ENCODE results near the gene SHBG.

DNA sequence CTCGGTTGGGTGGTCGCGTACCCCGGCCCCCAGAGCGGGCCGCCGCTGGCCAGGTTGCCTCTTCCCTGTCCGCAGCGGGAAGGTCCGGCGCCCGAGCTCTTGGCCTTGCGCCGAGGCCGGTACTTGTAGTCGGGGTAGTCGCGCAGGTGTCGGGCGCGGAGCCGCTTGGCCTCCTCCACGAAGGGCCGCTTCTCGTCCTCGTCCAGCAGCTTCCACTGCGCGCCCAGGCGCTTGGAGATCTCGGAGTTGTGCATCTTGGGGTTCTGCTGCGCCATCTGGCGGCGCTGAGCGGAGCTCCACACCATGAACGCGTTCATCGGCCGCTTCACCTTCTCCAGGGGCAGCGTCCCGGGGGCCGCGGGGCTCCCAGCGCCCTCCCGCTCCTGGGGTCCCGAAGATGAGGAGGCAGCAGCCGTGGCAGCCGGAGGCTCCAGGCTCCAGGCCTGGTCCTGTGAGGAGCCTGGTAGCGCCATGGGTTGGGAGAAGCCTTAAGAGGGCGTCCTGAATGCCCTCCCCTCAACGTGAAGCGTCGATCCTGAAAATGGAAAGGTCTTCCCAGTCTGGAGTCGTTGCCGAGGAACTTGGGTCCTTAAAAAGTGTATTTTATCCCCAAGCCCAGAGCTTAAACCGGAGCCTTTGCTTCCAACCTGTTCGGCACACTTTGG lies 40.6 kb upstream of the SHBG start:
- TF ChIP-seq SUZ12 (IDR thresholded peaks at IDR 0.05; ENCODE audit: extremely low read depth, insufficient read depth, insufficient read length): no peak
- no peak for TF ChIP-seq ZNF274 (IDR thresholded peaks at IDR 0.05; ENCODE audit: low read depth, low read length)
- no peak for TF ChIP-seq YY1 (IDR thresholded peaks at IDR 0.05; ENCODE audit: insufficient read depth, insufficient read length)
